K562 (cell line): ENCODE data around the gene SLC22A8. TPM values are rescaled to one million over a fixed set of nuclear protein-coding genes. Genes with fewer than 3 reads are reported as not detected.

Experiments
- CTCF ChIP-seq, 3 experiments: IDR thresholded peaks in 2 of 3; conservative IDR thresholded peaks in 1 of 3; 2 replicates each; pipeline ENCODE4 v1.5.1; 2011 to 2012; ENCODE audit warnings: low read length in 3 of 3, mild to moderate bottlenecking in 3 of 3, control low read depth in 2 of 3, improper control_type of control experiment in 1 of 3, inconsistent platforms in 1 of 3, low read depth in 1 of 3, mixed read lengths in 1 of 3, moderate library complexity in 1 of 3; ENCODE audit not compliant: insufficient read depth in 2 of 3
- HMG20B ChIP-seq: fragments of 250-450 bp; sonication (Bioruptor Pico); IDR thresholded peaks from 2 replicates; pipeline ENCODE4 v1.5.0; 2021; ENCODE audit warnings: mild to moderate bottlenecking
- ILF3 ChIP-seq: fragments of 450-650 bp; IDR thresholded peaks from 2 replicates; pipeline ENCODE4 v1.6.1; 2018; ENCODE audit warnings: antibody characterized with exemption, mild to moderate bottlenecking, moderate library complexity, borderline replicate concordance
- LARP7 ChIP-seq: fragments of 450-650 bp; IDR thresholded peaks from 2 replicates; pipeline ENCODE4 v1.6.1; 2016
- NFIC ChIP-seq: fragments of 450-650 bp; IDR thresholded peaks from 2 replicates; pipeline ENCODE4 v1.6.1; 2017; ENCODE audit warnings: mild to moderate bottlenecking, inconsistent platforms
- RAD21 ChIP-seq, 2 experiments: fragments of 250-450 bp in 1 of 2; fragments of 450-650 bp in 1 of 2; sonication (Bioruptor Pico) in 1 of 2; formaldehyde crosslinking in 1 of 2; IDR thresholded peaks in 1 of 2; conservative IDR thresholded peaks in 1 of 2; 2 replicates each; pipeline versions ENCODE4 v1.4.0 to v1.8.0; 2020 to 2022; ENCODE audit warnings: mild to moderate bottlenecking in 2 of 2, moderate library complexity in 1 of 2
- SMC3 ChIP-seq: conservative IDR thresholded peaks from 2 replicates; pipeline ENCODE4 v1.6.1; 2011; ENCODE audit warnings: low read depth, low read length, improper control_type of control experiment; ENCODE audit not compliant: insufficient read depth
- TGIF2 ChIP-seq: sonication (generic); formaldehyde crosslinking; IDR thresholded peaks from 2 replicates; pipeline ENCODE4 v1.8.1; 2022; ENCODE audit warnings: mild to moderate bottlenecking, missing genetic modification reagents, moderate library complexity
- ZNF407 ChIP-seq: fragments of 450-650 bp; IDR thresholded peaks from 2 replicates; pipeline ENCODE4 v1.6.1; 2016; ENCODE audit warnings: low read depth
- ZNF79 ChIP-seq: fragments of 250-450 bp; sonication (Bioruptor Pico); IDR thresholded peaks from 2 replicates; pipeline ENCODE4 v1.4.0; 2020; ENCODE audit warnings: low read depth, mild to moderate bottlenecking, moderate library complexity
- polyA plus RNA-seq, 8 experiments: library from polyadenylated mRNA; depleted of rRNA in 4 of 8; stranded (reverse) in 5 of 8; unstranded in 3 of 8; fragments of >200 nt; fragmentation: Nextera tagmentation in 2 of 8; fragmentation: Illumina TruSeq in 1 of 8; extraction: Ambion mirVana in 2 of 8; extraction: Trizol in 1 of 8; gene quantifications; 2 replicates each; pipeline versions ENCODE4 v1.2.1 to v1.2.3, GENCODE V29; 2011 to 2014; ENCODE audit warnings: inconsistent platforms in 1 of 8, missing spikeins in 1 of 8
- total RNA-seq, 7 experiments: library from RNA; depleted of rRNA in 6 of 7; stranded (reverse); fragments of >200 nt in 6 of 7; fragmentation: Illumina TruSeq in 2 of 7; extraction: Trizol in 2 of 7; gene quantifications; 2 replicates each; pipeline versions ENCODE4 v1.2.1 to v1.2.3, GENCODE V29; 2011 to 2021; ENCODE audit warnings: low replicate concordance in 1 of 7

SLC22A8 gene
- total and polyA plus RNA-seq, 9 of the 15 experiments (the other 6 are each of a cell fraction or from before 2014, with no cell fraction given) = not detected

GRCh38 chr11:62974848-62975522, 40.7 kb downstream of the SLC22A8 start (continued):
- TF ChIP-seq RAD21 (CRISPR knock-in tag; conservative IDR thresholded peaks at IDR 0.05 in 1 of 2, IDR thresholded peaks at IDR 0.05 in 1 of 2) (peak; percentile 23 to 26; a peak in 1 of 4 replicates), ZNF407 (no peak), HMG20B (CRISPR knock-in tag) (no peak), SMC3 (0 out of 2 replicates have a peak, but pooled peaks have one; percentile 29), CTCF (IDR thresholded peaks at IDR 0.05 in 2 of 3, conservative IDR thresholded peaks at IDR 0.05 in 1 of 3; ENCODE audit: insufficient read depth in 2 of 3, low read depth in 1 of 3, low read length in 3 of 3) (peak; percentile 55 to 60 (median 55); a peak in 5 of 6 replicates), TGIF2 (no peak), LARP7 (no peak), ILF3 (no peak), ZNF79 (CRISPR knock-in tag) (no peak), NFIC (peak; percentile 77)
- TF ChIP-seq, all 486 proteins: peak for 5
